PFSK-1 (cell line): ENCODE measurements around the gene ZNF184.

Source experiments
- FOXP2 ChIP-seq: optimal IDR thresholded peaks from 2 replicates; pipeline ENCODE3; 2011; ENCODE audit warnings: borderline replicate concordance, control low read depth, inconsistent platforms; ENCODE audit not compliant: insufficient read depth; ENCODE audit errors: extremely low read length, extremely low read depth
- POLR2AphosphoS5 ChIP-seq: IDR thresholded peaks from 2 replicates; pipeline ENCODE4 v1.6.1; 2012; ENCODE audit warnings: low read depth, mild to moderate bottlenecking, control low read depth, low read length, moderate library complexity
- SIN3A ChIP-seq: IDR thresholded peaks from 2 replicates; pipeline ENCODE4 v1.6.1; 2012; ENCODE audit warnings: mild to moderate bottlenecking, low read length, moderate library complexity, borderline replicate concordance; ENCODE audit not compliant: insufficient read depth
- TF ChIP-seq, protein P1 (sequence below), 2 experiments: IDR thresholded peaks; 2 replicates each; pipeline versions ENCODE4 v1.6.1 to v1.8.0; 2011 to 2012; ENCODE audit warnings: low read depth in 2 of 2, low read length in 2 of 2, control low read depth in 1 of 2, inconsistent platforms in 1 of 2, mild to moderate bottlenecking in 1 of 2, moderate library complexity in 1 of 2; ENCODE audit not compliant: insufficient read depth in 1 of 2

DNA sequence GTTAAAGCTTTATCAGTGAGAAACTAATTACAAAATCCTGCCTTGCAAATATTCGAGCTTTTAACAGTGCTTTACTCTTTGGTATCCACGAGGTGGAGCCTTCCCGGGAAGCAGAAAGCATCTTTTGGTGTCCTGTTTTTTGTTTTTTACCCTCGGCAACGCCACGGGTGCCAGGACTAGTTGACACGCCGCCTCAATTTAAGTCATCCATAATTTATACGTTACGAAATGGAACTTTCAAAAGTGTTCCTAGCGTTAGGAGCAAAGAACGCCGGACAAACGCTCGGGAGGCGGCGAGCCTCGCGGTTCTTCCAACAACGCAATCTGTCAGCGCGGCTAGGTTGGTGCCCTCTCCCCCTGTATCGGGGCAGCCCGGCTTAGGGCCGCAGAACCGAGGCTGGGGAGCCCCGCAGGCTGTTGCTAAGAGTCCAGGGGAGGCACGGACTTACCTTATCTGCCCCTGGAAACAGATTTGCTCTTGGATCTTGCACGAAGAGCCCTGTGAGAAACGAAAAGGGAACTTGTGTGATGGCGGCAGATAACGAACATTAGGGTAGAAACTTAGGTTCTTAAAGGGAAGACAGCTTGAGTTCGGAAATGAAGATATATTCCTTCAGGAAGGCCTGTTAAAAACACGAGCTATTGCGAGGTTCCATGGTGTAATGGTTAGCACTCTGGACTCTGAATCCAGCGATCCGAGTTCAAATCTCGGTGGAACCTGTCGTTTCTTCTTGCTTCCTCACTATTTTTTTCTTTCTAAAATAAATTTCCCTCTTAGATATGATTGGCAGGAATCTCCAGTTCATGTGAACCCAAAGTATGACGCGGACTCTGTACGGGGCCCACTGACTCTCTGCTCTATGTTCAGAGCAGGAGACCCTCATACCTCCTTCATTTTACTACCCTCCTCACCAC, 46.2 kb upstream of the ZNF184 start:
- TF ChIP-seq, protein P1, sequence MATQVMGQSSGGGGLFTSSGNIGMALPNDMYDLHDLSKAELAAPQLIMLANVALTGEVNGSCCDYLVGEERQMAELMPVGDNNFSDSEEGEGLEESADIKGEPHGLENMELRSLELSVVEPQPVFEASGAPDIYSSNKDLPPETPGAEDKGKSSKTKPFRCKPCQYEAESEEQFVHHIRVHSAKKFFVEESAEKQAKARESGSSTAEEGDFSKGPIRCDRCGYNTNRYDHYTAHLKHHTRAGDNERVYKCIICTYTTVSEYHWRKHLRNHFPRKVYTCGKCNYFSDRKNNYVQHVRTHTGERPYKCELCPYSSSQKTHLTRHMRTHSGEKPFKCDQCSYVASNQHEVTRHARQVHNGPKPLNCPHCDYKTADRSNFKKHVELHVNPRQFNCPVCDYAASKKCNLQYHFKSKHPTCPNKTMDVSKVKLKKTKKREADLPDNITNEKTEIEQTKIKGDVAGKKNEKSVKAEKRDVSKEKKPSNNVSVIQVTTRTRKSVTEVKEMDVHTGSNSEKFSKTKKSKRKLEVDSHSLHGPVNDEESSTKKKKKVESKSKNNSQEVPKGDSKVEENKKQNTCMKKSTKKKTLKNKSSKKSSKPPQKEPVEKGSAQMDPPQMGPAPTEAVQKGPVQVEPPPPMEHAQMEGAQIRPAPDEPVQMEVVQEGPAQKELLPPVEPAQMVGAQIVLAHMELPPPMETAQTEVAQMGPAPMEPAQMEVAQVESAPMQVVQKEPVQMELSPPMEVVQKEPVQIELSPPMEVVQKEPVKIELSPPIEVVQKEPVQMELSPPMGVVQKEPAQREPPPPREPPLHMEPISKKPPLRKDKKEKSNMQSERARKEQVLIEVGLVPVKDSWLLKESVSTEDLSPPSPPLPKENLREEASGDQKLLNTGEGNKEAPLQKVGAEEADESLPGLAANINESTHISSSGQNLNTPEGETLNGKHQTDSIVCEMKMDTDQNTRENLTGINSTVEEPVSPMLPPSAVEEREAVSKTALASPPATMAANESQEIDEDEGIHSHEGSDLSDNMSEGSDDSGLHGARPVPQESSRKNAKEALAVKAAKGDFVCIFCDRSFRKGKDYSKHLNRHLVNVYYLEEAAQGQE (IDR thresholded peaks at IDR 0.05; ENCODE audit: insufficient read depth in 1 of 2, low read depth in 2 of 2, low read length in 2 of 2) = no peak
- no peak for TF ChIP-seq FOXP2
- no peak for TF ChIP-seq POLR2AphosphoS5
- TF ChIP-seq SIN3A = no peak
